ENCODE measurements around the gene ATOH8.
A peak's percentile ranks its signal among the peaks of the same experiment; 100 is the strongest.

ATOH8 gene

GRCh38 chr2:85769236-85769982, 15.6 kb downstream of the ATOH8 start:
- TF ChIP-seq EZH2phosphoT487 (IDR thresholded peaks at IDR 0.05; ENCODE audit: borderline replicate concordance, low read length) (no peak), CTCF (IDR thresholded peaks at IDR 0.05; ENCODE audit: low read depth, low read length, poor library complexity, severe bottlenecking) (peak; percentile 26)
- Histone ChIP-seq H3K27me3 (ENCODE audit: control insufficient read depth, low read length) (peaks cover 7% of the 10 kb centered on the region; the same call in 1 of the 2 replicates), H3K4me1 (ENCODE audit: control insufficient read depth, low read length) (no peaks in the 10 kb centered on the region)

GRCh38 chr2:85769983-85770362, 16.2 kb downstream of the ATOH8 start:
- Histone ChIP-seq H3K79me2 (ENCODE audit: control insufficient read depth, low read length) (no peaks in the 10 kb centered on the region), H4K20me1 (ENCODE audit: control insufficient read depth, insufficient read depth, low read depth, low read length) (no peaks in the 10 kb centered on the region), H3K4me2 (ENCODE audit: low read length) (no peak overlapping the region), H3K27ac (ENCODE audit: low read depth, low read length) (no peak overlapping the region), H3K27me3 (ENCODE audit: control insufficient read depth, low read length) (peaks cover 8% of the 10 kb centered on the region; the same call in 1 of the 2 replicates), H3K9me2 (replicated peaks; ENCODE audit: control insufficient read depth, low read length) (no peaks in the 10 kb centered on the region), H3K9me3 (ENCODE audit: control insufficient read depth, insufficient read depth, low read length) (no peaks in the 10 kb centered on the region), H3K36me3 (ENCODE audit: control insufficient read depth, low read length) (no peaks in the 10 kb centered on the region), H3F3A (ENCODE audit: control insufficient read depth, insufficient read depth) (no peaks in the 10 kb centered on the region), H3K4me3 (ENCODE audit: low read length) (no peak overlapping the region), H3K4me1 (ENCODE audit: control insufficient read depth, low read length) (no peaks in the 10 kb centered on the region)
- TF ChIP-seq CTCF (IDR thresholded peaks at IDR 0.05; ENCODE audit: low read depth, low read length, poor library complexity, severe bottlenecking) = no peak

More at GRCh38 chr2:85769236-85769982, 15.6 kb downstream of the ATOH8 start:
- H3K27ac ChIP-seq (ENCODE audit: low read depth, low read length) = no peak overlapping the region
- H3K4me2 ChIP-seq (ENCODE audit: low read length) = no peak overlapping the region
- H3K36me3 ChIP-seq (ENCODE audit: control insufficient read depth, low read length) = no peaks in the 10 kb centered on the region
- H3K9me2 ChIP-seq (replicated peaks; ENCODE audit: control insufficient read depth, low read length) = no peaks in the 10 kb centered on the region
- H3K79me2 ChIP-seq (ENCODE audit: control insufficient read depth, low read length) = no peaks in the 10 kb centered on the region
- no peaks in the 10 kb centered on the region for H3F3A ChIP-seq (ENCODE audit: control insufficient read depth, insufficient read depth)
- no peaks in the 10 kb centered on the region for H3K9me3 ChIP-seq (ENCODE audit: control insufficient read depth, insufficient read depth, low read length)
- H4K20me1 ChIP-seq (ENCODE audit: control insufficient read depth, insufficient read depth, low read depth, low read length) = no peaks in the 10 kb centered on the region
- no peak overlapping the region for H3K4me3 ChIP-seq (ENCODE audit: low read length)

GRCh38 chr2:85770369-85770768, 16.6 kb downstream of the ATOH8 start:
- no peaks in the 10 kb centered on the region for H3K36me3 ChIP-seq (ENCODE audit: control insufficient read depth, low read length)
- H3K9me3 ChIP-seq (ENCODE audit: control insufficient read depth, insufficient read depth, low read length) = no peaks in the 10 kb centered on the region
- H3K4me1 ChIP-seq (ENCODE audit: control insufficient read depth, low read length) = no peaks in the 10 kb centered on the region
- H3K27me3 ChIP-seq (ENCODE audit: control insufficient read depth, low read length) = peaks cover 8% of the 10 kb centered on the region; the same call in 1 of the 2 replicates
- H3K4me3 ChIP-seq (ENCODE audit: low read length) = no peak overlapping the region
- no peak overlapping the region for H3K4me2 ChIP-seq (ENCODE audit: low read length)
- H3K79me2 ChIP-seq (ENCODE audit: control insufficient read depth, low read length) = no peaks in the 10 kb centered on the region
- H3K27ac ChIP-seq (ENCODE audit: low read depth, low read length) = no peak overlapping the region
- no peak for TF ChIP-seq EZH2phosphoT487 (IDR thresholded peaks at IDR 0.05; ENCODE audit: borderline replicate concordance, low read length)
- no peak for TF ChIP-seq CTCF (IDR thresholded peaks at IDR 0.05; ENCODE audit: low read depth, low read length, poor library complexity, severe bottlenecking)
- no peaks in the 10 kb centered on the region for H3F3A ChIP-seq (ENCODE audit: control insufficient read depth, insufficient read depth)
- H3K9me2 ChIP-seq (replicated peaks; ENCODE audit: control insufficient read depth, low read length) = no peaks in the 10 kb centered on the region
- no peaks in the 10 kb centered on the region for H4K20me1 ChIP-seq (ENCODE audit: control insufficient read depth, insufficient read depth, low read depth, low read length)

All from DOHH2 (cell line).